HEK293 (cell line): ENCODE measurements around the gene VRK3.

ENCODE experiments used
- CTCF ChIA-PET: fragments of 350-600 bp; formaldehyde crosslinking; extraction: SDS; loops from one replicate; lab custom pipeline; 2021; ENCODE audit warnings: antibody characterized with exemption; lab: Yijun Ruan, JAX
- POLR2A ChIA-PET: fragments of 300-600 bp; formaldehyde crosslinking; extraction: SDS; loops from one replicate; lab custom pipeline; 2020; ENCODE audit warnings: antibody characterized with exemption, inconsistent platforms; lab: Yijun Ruan, JAX
- H3K27ac ChIP-seq: fragments of 200-500 bp; sonication (Bioruptor generic); 2 replicates; pipeline ENCODE4 v1.5.1; 2014; ENCODE audit warnings: low read depth, low read length, control low read depth, inconsistent platforms; ENCODE audit errors: extremely low read depth
- H3K36me3 ChIP-seq, 2 experiments: fragments of 200-500 bp in 1 of 2; sonication (Bioruptor generic) in 1 of 2; 1 replicate in 1 of 2; 2 replicates in 1 of 2; pipeline ENCODE4 v1.5.1; 2014 to 2017; ENCODE audit warnings: inconsistent platforms in 2 of 2, low read length in 2 of 2; ENCODE audit not compliant: control insufficient read depth in 2 of 2, insufficient read depth in 1 of 2
- H3K4me1 ChIP-seq: fragments of 200-500 bp; sonication (Bioruptor generic); 2 replicates; pipeline ENCODE4 v1.5.1; 2014; ENCODE audit warnings: mild to moderate bottlenecking, low read length, inconsistent platforms; ENCODE audit not compliant: control insufficient read depth, insufficient read depth
- H3K4me3 ChIP-seq: 2 replicates; pipeline ENCODE4 v1.5.1; 2011; ENCODE audit warnings: low read depth, mild to moderate bottlenecking, control low read depth, low read length, moderate library complexity
- H3K9me3 ChIP-seq: fragments of 200-500 bp; sonication (Bioruptor generic); 2 replicates; pipeline ENCODE4 v1.5.1; 2014; ENCODE audit warnings: low read depth, low read length, inconsistent platforms; ENCODE audit not compliant: control insufficient read depth, insufficient read depth
- ATF2 ChIP-seq: fragments of 450-650 bp; formaldehyde crosslinking; IDR thresholded peaks from 2 replicates; pipeline ENCODE4 v1.5.1; 2016; ENCODE audit warnings: missing biosample characterization, missing genetic modification characterization, low read depth
- GLI2 ChIP-seq: fragments of 450-650 bp; formaldehyde crosslinking; IDR thresholded peaks from 2 replicates; pipeline ENCODE4; 2017; ENCODE audit warnings: missing biosample characterization, missing genetic modification characterization, low read depth, borderline replicate concordance
- GLIS1 ChIP-seq: fragments of 450-650 bp; formaldehyde crosslinking; IDR thresholded peaks from 2 replicates; pipeline ENCODE4 v1.5.1; 2016; ENCODE audit warnings: missing biosample characterization, missing genetic modification characterization
- HOXA7 ChIP-seq: sonication (generic); formaldehyde crosslinking; IDR thresholded peaks from 2 replicates; pipeline ENCODE4 v1.8.1; 2022; ENCODE audit warnings: missing genetic modification reagents, borderline replicate concordance
- PRDM4 ChIP-seq: fragments of 450-650 bp; formaldehyde crosslinking; IDR thresholded peaks from 2 replicates; pipeline ENCODE4 v1.5.1; 2017; ENCODE audit warnings: missing biosample characterization, missing genetic modification characterization
- YY2 ChIP-seq: fragments of 450-650 bp; formaldehyde crosslinking; IDR thresholded peaks from 2 replicates; pipeline ENCODE4 v1.5.1; 2016; ENCODE audit warnings: missing biosample characterization, missing genetic modification characterization
- ZNF24 ChIP-seq: fragments of 450-650 bp; formaldehyde crosslinking; IDR thresholded peaks from 2 replicates; pipeline ENCODE4 v1.5.1; 2016; ENCODE audit warnings: missing biosample characterization, missing genetic modification characterization
- ZNF366 ChIP-seq: fragments of 450-650 bp; formaldehyde crosslinking; conservative IDR thresholded peaks from 2 replicates; pipeline ENCODE4 v1.5.1; 2016; ENCODE audit warnings: missing biosample characterization, missing genetic modification characterization
- ZNF404 ChIP-seq: fragments of 450-650 bp; formaldehyde crosslinking; IDR thresholded peaks from 2 replicates; pipeline ENCODE4 v1.5.1; 2017; ENCODE audit warnings: missing biosample characterization, missing genetic modification characterization
- ZNF449 ChIP-seq: fragments of 450-650 bp; formaldehyde crosslinking; IDR thresholded peaks from 2 replicates; pipeline ENCODE4 v1.5.1; 2017; ENCODE audit warnings: missing biosample characterization, mild to moderate bottlenecking, missing genetic modification characterization, moderate library complexity
- ZNF585B ChIP-seq: fragments of 450-650 bp; formaldehyde crosslinking; IDR thresholded peaks from 2 replicates; pipeline ENCODE4 v1.5.1; 2016; ENCODE audit warnings: missing biosample characterization, missing genetic modification characterization
- ZNF621 ChIP-seq: fragments of 450-650 bp; formaldehyde crosslinking; IDR thresholded peaks from 2 replicates; pipeline ENCODE4 v1.5.1; 2017; ENCODE audit warnings: missing biosample characterization, missing genetic modification characterization
- ZNF639 ChIP-seq: fragments of 450-650 bp; formaldehyde crosslinking; IDR thresholded peaks from 2 replicates; pipeline ENCODE4 v1.5.1; 2016; ENCODE audit warnings: missing biosample characterization, missing genetic modification characterization
- ZNF768 ChIP-seq: fragments of 450-650 bp; formaldehyde crosslinking; IDR thresholded peaks from 2 replicates; pipeline ENCODE4 v1.5.1; 2018; ENCODE audit warnings: missing biosample characterization, mild to moderate bottlenecking, missing genetic modification characterization
- ZNF792 ChIP-seq: fragments of 450-650 bp; formaldehyde crosslinking; IDR thresholded peaks from 2 replicates; pipeline ENCODE4 v1.5.1; 2016; ENCODE audit warnings: missing biosample characterization, missing genetic modification characterization
- ZNF830 ChIP-seq: fragments of 450-650 bp; IDR thresholded peaks from 2 replicates; pipeline ENCODE4 v1.5.0; 2018; ENCODE audit warnings: missing biosample characterization, missing genetic modification characterization, low read depth, mild to moderate bottlenecking, moderate library complexity
- ZNF837 ChIP-seq: fragments of 450-650 bp; formaldehyde crosslinking; IDR thresholded peaks from 2 replicates; pipeline ENCODE4 v1.5.1; 2016; ENCODE audit warnings: missing biosample characterization, missing genetic modification characterization
- ZSCAN5A ChIP-seq: fragments of 450-650 bp; formaldehyde crosslinking; IDR thresholded peaks from 2 replicates; pipeline ENCODE4 v1.5.1; 2016; ENCODE audit warnings: missing biosample characterization, missing genetic modification characterization

VRK3 gene

GRCh38 chr19:50065938-50066337 is 40.8 kb upstream of the VRK3 start:
- POLR2A ChIA-PET, result no interaction called here
- no peaks in the 10 kb centered on the region for H3K36me3 ChIP-seq
- TF ChIP-seq ZNF768 (peak; percentile 41; the same call in 1 of the 2 replicates), ZNF24 (tag by site-specific recombination) (no peak)
- TF ChIP-seq, all 188 proteins: peak for 1
- Histone ChIP-seq H3K4me1 (no peaks in the 10 kb centered on the region), H3K27ac (no peak overlapping the region), H3K4me3 (no peak overlapping the region), H3K9me3 (no peaks in the 10 kb centered on the region)
- CTCF ChIA-PET, result no interaction called here

- H3K36me3 ChIP-seq, result no peaks in the 10 kb centered on the region
- TF ChIP-seq ZNF639 (tag by site-specific recombination), result no peak
- no peaks in the 10 kb centered on the region for H3K4me1 ChIP-seq
- no peak overlapping the region for H3K27ac ChIP-seq
- ChIA-PET POLR2A (no interaction called here), CTCF (interaction anchor here (0.7 kb wide), 1 partner anchor 15 kb away, joined by 3 read pairs; no protein-coding TSS in a partner anchor)
- H3K4me3 ChIP-seq, result no peak overlapping the region
- no peaks in the 10 kb centered on the region for H3K9me3 ChIP-seq
These were observed 36.5 kb upstream of the VRK3 start for GRCh38 chr19:50061650-50062049.

GRCh38 chr19:50060107-50060506 is 34.9 kb upstream of the VRK3 start:
- no peaks in the 10 kb centered on the region for H3K9me3 ChIP-seq
- CTCF ChIA-PET, result interaction anchor here (1.3 to 1.8 kb wide), 2 partner anchors 12 to 14 kb away, joined by 4 to 5 read pairs; no protein-coding TSS in a partner anchor

More at GRCh38 chr19:50060107-50060506, 34.9 kb upstream of the VRK3 start:
- Histone ChIP-seq H3K36me3 (no peaks in the 10 kb centered on the region), H3K4me1 (no peaks in the 10 kb centered on the region), H3K27ac (no peak overlapping the region), H3K4me3 (no peak overlapping the region)
- no peak for TF ChIP-seq ATF2 (tag by site-specific recombination)
- no peak for TF ChIP-seq HOXA7 (CRISPR knock-in tag)
- TF ChIP-seq YY2 (tag by site-specific recombination), result no peak
- no peak for TF ChIP-seq PRDM4
- no peak for TF ChIP-seq ZNF837 (tag by site-specific recombination)
- TF ChIP-seq ZNF404 (tag by site-specific recombination), result no peak
- TF ChIP-seq ZNF792 (tag by site-specific recombination), result no peak
- TF ChIP-seq ZNF621 (tag by site-specific recombination), result no peak
- TF ChIP-seq GLI2 (tag by site-specific recombination), result no peak
- TF ChIP-seq ZSCAN5A, result no peak
- TF ChIP-seq ZNF585B (tag by site-specific recombination), result no peak
- TF ChIP-seq ZNF449 (tag by site-specific recombination), result no peak
- TF ChIP-seq ZNF366 (tag by site-specific recombination), result no peak
- TF ChIP-seq ZNF830 (tag by site-specific recombination), result no peak
- TF ChIP-seq GLIS1, result no peak
- POLR2A ChIA-PET, result interaction anchor here (1.1 kb wide), 1 partner anchor 12 kb away, joined by 3 read pairs; no protein-coding TSS in a partner anchor
